ENCODE results near the gene CDK13. TPM values are rescaled to one million over a fixed set of nuclear protein-coding genes. Genes with fewer than 3 reads are reported as not detected.

CDK13 gene
- total and polyA plus RNA-seq, 9 donors, result 25.9 to 124 (median 68.4) TPM

DNA sequence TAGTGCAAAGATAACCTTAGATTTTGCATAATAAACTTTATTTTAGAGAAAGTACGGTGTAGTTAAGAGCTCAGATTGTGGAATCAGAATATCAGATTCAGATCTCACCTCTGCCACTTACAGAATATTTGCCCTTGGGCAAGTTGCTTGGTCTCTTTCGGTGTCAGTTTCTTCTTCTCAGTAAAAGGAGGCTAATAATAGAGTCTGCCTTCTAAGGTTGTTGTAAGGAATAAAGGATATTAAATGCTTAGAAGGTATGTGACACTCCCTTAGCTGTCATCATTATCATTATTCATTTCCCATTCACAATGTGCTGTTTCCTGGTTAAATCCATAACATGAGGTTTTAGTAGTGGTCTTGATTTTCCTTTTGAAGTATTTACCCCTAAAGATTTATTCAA, 142.1 kb downstream of the CDK13 start:
- Histone ChIP-seq H3K27ac (no peak overlapping the region), H3K9me3 (no peaks in the 10 kb centered on the region), H3K27me3 (no peaks in the 10 kb centered on the region), H3K36me3 (no peaks in the 10 kb centered on the region), H3K4me1 (ENCODE audit: insufficient read depth) (peaks cover 6% of the 10 kb centered on the region), H3K4me3 (no peak overlapping the region)
- intact Hi-C loops (cut with DNase I), result no loop called here
- DNase-seq, result no peak
- TF ChIP-seq POLR2A (IDR thresholded peaks at IDR 0.05) (no peak), EP300 (IDR thresholded peaks at IDR 0.05) (no peak)
- TF ChIP-seq, protein P1, sequence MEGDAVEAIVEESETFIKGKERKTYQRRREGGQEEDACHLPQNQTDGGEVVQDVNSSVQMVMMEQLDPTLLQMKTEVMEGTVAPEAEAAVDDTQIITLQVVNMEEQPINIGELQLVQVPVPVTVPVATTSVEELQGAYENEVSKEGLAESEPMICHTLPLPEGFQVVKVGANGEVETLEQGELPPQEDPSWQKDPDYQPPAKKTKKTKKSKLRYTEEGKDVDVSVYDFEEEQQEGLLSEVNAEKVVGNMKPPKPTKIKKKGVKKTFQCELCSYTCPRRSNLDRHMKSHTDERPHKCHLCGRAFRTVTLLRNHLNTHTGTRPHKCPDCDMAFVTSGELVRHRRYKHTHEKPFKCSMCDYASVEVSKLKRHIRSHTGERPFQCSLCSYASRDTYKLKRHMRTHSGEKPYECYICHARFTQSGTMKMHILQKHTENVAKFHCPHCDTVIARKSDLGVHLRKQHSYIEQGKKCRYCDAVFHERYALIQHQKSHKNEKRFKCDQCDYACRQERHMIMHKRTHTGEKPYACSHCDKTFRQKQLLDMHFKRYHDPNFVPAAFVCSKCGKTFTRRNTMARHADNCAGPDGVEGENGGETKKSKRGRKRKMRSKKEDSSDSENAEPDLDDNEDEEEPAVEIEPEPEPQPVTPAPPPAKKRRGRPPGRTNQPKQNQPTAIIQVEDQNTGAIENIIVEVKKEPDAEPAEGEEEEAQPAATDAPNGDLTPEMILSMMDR (IDR thresholded peaks at IDR 0.05), result no peak
- 90 to 94% (median 91%) methylated on average over 2 of the region's 2 CpGs for WGBS, 3 donors

DNA sequence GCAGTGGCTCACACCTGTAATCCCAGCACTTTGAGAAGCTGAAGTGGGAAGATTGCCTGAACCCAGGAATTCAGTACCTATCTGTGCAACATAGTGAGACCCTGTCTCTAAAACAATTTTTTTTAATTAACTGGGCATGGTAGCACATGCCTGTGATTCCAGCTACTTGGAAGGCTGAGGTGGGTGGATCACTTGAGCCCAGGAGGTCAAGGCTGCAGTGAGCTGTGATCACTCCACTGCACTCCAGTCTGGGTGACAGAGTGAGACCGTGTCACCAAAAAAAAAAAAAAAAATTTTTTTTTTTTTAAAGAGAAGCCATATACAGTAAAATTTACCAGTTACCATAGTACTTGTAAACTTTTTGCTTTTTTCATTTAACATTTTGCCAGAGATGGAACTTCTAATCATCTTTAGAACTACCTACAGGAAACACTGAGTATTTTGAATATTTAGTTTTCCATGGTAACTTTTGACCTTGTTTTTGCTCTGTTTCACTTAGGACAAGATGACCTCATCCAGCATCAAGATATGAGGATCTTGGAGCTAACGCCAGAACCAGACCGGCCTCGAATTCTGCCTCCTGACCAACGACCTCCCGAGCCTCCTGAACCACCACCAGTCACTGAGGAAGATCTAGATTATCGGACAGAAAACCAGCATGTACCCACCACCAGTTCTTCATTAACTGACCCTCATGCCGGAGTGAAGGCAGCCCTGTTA, 143.7 kb downstream of the CDK13 start:
- H3K27me3 ChIP-seq, result no peaks in the 10 kb centered on the region
- 67 to 78% (median 68%) methylated on average over 8 of the region's 8 CpGs for WGBS, 3 donors
- intact Hi-C loops (cut with DNase I), result no loop called here
- H3K36me3 ChIP-seq, result no peaks in the 10 kb centered on the region
- no peaks in the 10 kb centered on the region for H3K9me3 ChIP-seq
- H3K4me1 ChIP-seq (ENCODE audit: insufficient read depth), result peaks cover 6% of the 10 kb centered on the region
- DNase-seq, result no peak
- H3K4me3 ChIP-seq, result no peak overlapping the region
- TF ChIP-seq POLR2A (IDR thresholded peaks at IDR 0.05) (no peak), EP300 (IDR thresholded peaks at IDR 0.05) (no peak)
- TF ChIP-seq, protein P1 (IDR thresholded peaks at IDR 0.05), result no peak
- H3K27ac ChIP-seq, result no peak overlapping the region

DNA sequence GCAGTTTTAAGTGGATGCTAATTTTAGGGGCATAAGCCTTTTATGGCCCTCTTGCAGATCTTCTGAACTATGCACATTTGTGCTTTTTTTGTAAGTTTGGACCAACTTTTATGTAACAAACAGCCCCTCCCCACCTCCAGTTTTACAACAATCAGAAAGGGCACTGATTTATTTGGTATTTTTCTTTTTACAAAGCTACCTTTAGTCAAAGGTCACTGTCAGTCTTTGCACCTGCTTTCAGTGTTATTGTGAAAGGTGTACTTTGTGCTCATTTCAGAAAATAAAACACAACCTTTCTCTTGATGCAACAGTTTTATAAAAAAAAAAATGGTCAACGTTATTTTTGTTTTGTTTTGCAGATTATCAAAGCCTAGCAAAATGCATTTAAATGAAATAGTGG, 145.2 kb downstream of the CDK13 start:
- WGBS, 3 donors, result 0 to 54% (median 24%) methylated on average over 1 of the region's 1 CpG
- no peaks in the 10 kb centered on the region for H3K36me3 ChIP-seq
- no peaks in the 10 kb centered on the region for H3K9me3 ChIP-seq

DNA sequence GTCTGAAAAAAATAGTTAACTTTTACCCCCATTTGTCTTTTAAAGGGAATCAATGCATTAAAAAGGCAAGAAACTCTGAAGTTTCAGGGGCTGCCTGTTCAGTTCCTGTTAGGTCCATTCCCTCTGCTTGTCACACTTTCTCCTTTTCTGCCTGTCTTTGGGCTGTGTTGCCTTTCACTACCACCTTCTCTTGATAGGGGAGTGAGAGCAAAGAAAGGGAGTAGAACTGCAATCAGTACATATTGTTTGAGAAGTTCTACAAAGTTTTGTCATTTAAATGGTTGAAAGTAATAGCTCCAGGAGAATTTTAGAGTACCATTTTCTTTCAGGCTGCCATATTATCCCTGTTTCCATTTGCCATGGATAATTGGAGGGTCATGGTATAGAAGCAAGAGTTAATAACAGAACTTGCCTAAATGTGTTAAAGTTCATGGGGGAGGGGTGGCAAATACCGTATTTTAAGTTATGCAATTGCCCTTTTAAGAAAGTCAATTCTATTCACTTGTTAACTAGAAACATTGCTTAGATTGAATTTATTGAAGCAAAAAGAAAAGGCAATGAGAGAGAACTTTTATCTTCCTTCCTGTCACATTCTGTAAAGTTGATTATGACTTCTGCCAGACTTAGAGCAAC, 145.8 kb downstream of the CDK13 start:
- no peaks in the 10 kb centered on the region for H3K36me3 ChIP-seq
- no peak overlapping the region for H3K4me3 ChIP-seq
- no peak for DNase-seq
- WGBS, 3 donors, result 14 to 25% (median 14%) methylated on average over 1 of the region's 1 CpG
- H3K4me1 ChIP-seq (ENCODE audit: insufficient read depth), result peaks cover 9% of the 10 kb centered on the region
- H3K27me3 ChIP-seq, result no peaks in the 10 kb centered on the region
- H3K27ac ChIP-seq, result no peak overlapping the region
- no peak for TF ChIP-seq POLR2A (IDR thresholded peaks at IDR 0.05)
- TF ChIP-seq, protein P1 (IDR thresholded peaks at IDR 0.05), result no peak
- intact Hi-C loops (cut with DNase I), result no loop called here
- H3K9me3 ChIP-seq, result no peaks in the 10 kb centered on the region

More for the DNA sequence above, 145.2 kb downstream of the CDK13 start:
- Histone ChIP-seq H3K27ac (no peak overlapping the region), H3K4me3 (no peak overlapping the region), H3K27me3 (no peaks in the 10 kb centered on the region), H3K4me1 (ENCODE audit: insufficient read depth) (peaks cover 9% of the 10 kb centered on the region)
- DNase-seq, result no peak
- TF ChIP-seq EP300 (IDR thresholded peaks at IDR 0.05) (no peak), POLR2A (IDR thresholded peaks at IDR 0.05) (no peak)
- TF ChIP-seq, protein P1 (IDR thresholded peaks at IDR 0.05), result no peak
- intact Hi-C loops (cut with DNase I), result no loop called here

Data from ovary (tissue), 9 donors.